ENCODE measurements around the gene DPYD.

The DPYD gene

GRCh38 chr1:97090725-97091124 lies 830.1 kb downstream of the DPYD start:
- no peak overlapping the region for H3K4me3 ChIP-seq (ENCODE audit: low read depth, low read length)

GRCh38 chr1:97089173-97089572 lies 831.7 kb downstream of the DPYD start:
- no peak overlapping the region for H3K4me3 ChIP-seq (ENCODE audit: low read depth, low read length)

More at GRCh38 chr1:97090725-97091124, 830.1 kb downstream of the DPYD start:
- DNase-seq (ENCODE audit: low read depth) = no peak
- TF ChIP-seq, protein P1, sequence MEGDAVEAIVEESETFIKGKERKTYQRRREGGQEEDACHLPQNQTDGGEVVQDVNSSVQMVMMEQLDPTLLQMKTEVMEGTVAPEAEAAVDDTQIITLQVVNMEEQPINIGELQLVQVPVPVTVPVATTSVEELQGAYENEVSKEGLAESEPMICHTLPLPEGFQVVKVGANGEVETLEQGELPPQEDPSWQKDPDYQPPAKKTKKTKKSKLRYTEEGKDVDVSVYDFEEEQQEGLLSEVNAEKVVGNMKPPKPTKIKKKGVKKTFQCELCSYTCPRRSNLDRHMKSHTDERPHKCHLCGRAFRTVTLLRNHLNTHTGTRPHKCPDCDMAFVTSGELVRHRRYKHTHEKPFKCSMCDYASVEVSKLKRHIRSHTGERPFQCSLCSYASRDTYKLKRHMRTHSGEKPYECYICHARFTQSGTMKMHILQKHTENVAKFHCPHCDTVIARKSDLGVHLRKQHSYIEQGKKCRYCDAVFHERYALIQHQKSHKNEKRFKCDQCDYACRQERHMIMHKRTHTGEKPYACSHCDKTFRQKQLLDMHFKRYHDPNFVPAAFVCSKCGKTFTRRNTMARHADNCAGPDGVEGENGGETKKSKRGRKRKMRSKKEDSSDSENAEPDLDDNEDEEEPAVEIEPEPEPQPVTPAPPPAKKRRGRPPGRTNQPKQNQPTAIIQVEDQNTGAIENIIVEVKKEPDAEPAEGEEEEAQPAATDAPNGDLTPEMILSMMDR (IDR thresholded peaks at IDR 0.05; ENCODE audit: control insufficient read depth, extremely low read depth, insufficient read depth) = no peak

DNA sequence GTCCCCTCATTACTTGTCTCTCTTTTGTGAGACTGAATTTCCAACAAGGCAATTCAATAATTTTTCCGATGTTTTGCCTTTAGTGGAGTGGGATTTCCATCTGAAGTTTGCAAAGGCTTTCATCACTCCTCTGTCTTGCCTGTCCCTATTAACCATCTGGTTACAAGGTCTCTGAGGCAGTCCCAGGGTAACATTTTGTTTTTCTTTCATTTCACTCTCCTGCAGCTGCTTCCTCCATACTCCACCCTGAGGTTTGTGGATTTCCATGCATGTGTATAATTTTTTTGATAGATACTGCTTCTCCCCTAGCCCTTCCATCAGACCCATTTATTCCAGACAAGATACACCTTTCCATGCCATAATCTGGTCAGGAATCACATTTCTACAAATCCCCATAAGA lies 832.4 kb downstream of the DPYD start:
- DNase-seq (ENCODE audit: low read depth) = no peak
- TF ChIP-seq, protein P1 (IDR thresholded peaks at IDR 0.05; ENCODE audit: control insufficient read depth, extremely low read depth, insufficient read depth) = no peak
- H3K4me3 ChIP-seq (ENCODE audit: low read depth, low read length) = no peak overlapping the region

More at GRCh38 chr1:97089173-97089572, 831.7 kb downstream of the DPYD start:
- TF ChIP-seq, protein P1 (IDR thresholded peaks at IDR 0.05; ENCODE audit: control insufficient read depth, extremely low read depth, insufficient read depth) = no peak
- no peak for DNase-seq (ENCODE audit: low read depth)

DNA sequence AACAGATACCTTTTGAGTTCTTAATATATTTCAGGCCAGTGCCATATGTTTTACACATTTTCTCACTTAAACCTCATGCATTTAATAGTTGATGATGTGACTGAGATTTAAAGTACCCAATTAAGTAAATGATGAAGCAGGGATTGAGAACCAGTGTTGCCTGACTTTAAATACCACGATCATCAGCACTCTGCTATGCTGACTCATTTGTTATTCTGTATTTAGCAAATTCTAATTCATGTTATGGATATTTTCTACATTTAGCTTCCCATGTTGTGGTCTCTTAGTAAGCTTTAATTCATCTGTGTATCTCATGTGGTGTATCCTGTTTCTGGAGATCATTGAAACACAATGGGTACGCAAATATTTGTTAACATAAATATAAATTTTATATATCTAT lies 836.3 kb downstream of the DPYD start:
- TF ChIP-seq, protein P1 (IDR thresholded peaks at IDR 0.05; ENCODE audit: control insufficient read depth, extremely low read depth, insufficient read depth) = no peak
- H3K4me3 ChIP-seq (ENCODE audit: low read depth, low read length) = no peak overlapping the region
- DNase-seq (ENCODE audit: low read depth) = no peak

GRCh38 chr1:97082160-97082848 lies 838.5 kb downstream of the DPYD start:
- no peak overlapping the region for H3K4me3 ChIP-seq (ENCODE audit: low read depth, low read length)
- TF ChIP-seq, protein P1 (IDR thresholded peaks at IDR 0.05; ENCODE audit: control insufficient read depth, extremely low read depth, insufficient read depth) = no peak
- DNase-seq (ENCODE audit: low read depth) = no peak

- TF ChIP-seq, protein P1 (IDR thresholded peaks at IDR 0.05; ENCODE audit: control insufficient read depth, extremely low read depth, insufficient read depth) = no peak
- H3K4me3 ChIP-seq (ENCODE audit: low read depth, low read length) = no peak overlapping the region
- no peak for DNase-seq (ENCODE audit: low read depth)
Measured at GRCh38 chr1:97078872-97079271, 842.0 kb downstream of the DPYD start.

DNA sequence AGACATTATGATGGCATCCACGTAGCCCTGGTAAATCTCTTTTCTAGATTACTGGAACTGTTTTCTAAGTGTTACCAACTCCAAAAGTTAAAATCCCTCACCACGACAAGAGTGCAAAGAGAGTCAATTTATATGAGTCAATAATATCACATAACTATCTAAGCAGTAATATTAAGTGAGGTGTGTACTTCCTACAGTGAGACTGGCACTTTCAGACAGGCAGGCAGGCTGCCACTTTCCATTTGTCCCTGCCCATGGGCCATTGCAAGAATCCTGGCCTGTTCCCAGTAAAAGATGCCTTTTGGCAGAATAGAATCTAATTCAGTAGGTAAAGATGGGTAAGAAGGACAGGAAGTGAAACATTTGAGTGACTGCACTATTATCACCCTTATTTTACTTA lies 843.6 kb downstream of the DPYD start:
- no peak overlapping the region for H3K4me3 ChIP-seq (ENCODE audit: low read depth, low read length)
- no peak for DNase-seq (ENCODE audit: low read depth)
- TF ChIP-seq, protein P1 (IDR thresholded peaks at IDR 0.05; ENCODE audit: control insufficient read depth, extremely low read depth, insufficient read depth) = no peak
